ENCODE results near the gene SSNA1. TPM values are rescaled to one million over a fixed set of nuclear protein-coding genes. Genes with fewer than 3 reads are reported as not detected.

The SSNA1 gene
- total RNA-seq, 4 donors from 2014 or later: 67.1 to 124 (median 96.7) TPM

DNA sequence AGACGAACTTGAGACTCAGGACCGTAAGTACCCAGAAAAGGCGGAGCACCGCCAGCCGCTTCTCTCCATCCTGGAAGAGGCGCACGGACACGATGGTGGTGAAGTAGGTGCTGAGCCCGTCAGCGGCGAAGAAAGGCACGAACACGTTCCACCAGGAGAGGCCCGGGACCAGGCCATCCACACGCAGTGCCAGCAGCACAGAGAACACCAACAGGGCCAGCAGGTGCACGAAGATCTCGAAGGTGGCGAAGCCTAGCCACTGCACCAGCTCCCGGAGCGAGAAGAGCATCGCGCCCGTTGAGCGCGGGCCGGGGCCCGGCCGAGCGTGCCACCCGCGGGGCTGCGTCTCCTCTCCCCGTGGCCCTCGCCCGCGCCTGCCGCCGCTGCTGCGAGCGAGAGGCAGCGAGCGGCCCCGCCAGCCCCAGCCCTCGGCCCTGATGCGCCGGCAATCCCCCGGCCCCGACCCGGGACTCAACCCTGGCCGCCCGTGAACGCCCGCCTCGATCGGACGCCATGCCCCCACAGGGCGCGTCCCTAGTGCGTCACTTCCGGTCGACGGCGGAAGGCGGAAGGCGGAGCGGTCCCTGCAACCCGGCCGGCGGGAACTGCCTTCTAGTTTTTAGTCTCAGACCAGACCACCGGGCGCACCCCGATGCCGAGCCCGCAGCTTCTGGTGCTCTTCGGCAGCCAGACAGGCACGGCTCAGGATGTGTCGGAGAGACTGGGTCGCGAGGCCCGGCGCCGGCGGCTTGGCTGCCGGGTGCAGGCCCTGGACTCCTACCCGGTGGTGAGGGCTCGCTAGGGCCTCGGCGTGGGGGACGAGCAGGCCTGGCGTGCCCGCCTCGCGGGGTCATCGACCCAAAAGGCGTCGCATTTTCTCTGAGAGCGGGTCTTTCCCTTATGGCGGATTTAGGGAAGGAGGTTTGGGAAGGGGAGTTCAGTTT is 16.9 kb downstream of the SSNA1 start, which contains the start of the genes NDOR1 and TMEM203:
Gene NDOR1 (plus strand): TSS at position 575 of the 944 bp plus-strand sequence. CDS start 78 bp downstream, at position 653.
Gene TMEM203 (minus strand): TSS at position 523 of the 944 bp plus-strand sequence. CDS start 234 bp downstream, at position 289.
- Histone ChIP-seq H3K4me3 (peak within 1 kb of the TSS; percentile 93 to 99 (median 98)), H3K27me3 (no peaks in the 10 kb centered on the region), H3K4me1 (peaks cover 40 to 60% (median 45%) of the 10 kb centered on the region in 3 donors), H3K36me3 (peaks cover 0 to 21% (median 4%) of the 10 kb centered on the region in 3 donors), H3K9me3 (no peaks in the 10 kb centered on the region), H3K27ac (peak within 1 kb of the TSS; percentile 88 to 96 (median 92))
- peak; percentile 54 for DNase-seq
- 0% methylated on average over 12 of the region's 98 CpGs; no CpG with 5 or more reads in 1 of the 2 donors for WGBS, 2 donors
- peak in 3 of 4 donors; percentile 65 to 87 (median 70) for TF ChIP-seq POLR2A (IDR thresholded peaks at IDR 0.05)
- TF ChIP-seq, protein P1, sequence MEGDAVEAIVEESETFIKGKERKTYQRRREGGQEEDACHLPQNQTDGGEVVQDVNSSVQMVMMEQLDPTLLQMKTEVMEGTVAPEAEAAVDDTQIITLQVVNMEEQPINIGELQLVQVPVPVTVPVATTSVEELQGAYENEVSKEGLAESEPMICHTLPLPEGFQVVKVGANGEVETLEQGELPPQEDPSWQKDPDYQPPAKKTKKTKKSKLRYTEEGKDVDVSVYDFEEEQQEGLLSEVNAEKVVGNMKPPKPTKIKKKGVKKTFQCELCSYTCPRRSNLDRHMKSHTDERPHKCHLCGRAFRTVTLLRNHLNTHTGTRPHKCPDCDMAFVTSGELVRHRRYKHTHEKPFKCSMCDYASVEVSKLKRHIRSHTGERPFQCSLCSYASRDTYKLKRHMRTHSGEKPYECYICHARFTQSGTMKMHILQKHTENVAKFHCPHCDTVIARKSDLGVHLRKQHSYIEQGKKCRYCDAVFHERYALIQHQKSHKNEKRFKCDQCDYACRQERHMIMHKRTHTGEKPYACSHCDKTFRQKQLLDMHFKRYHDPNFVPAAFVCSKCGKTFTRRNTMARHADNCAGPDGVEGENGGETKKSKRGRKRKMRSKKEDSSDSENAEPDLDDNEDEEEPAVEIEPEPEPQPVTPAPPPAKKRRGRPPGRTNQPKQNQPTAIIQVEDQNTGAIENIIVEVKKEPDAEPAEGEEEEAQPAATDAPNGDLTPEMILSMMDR (IDR thresholded peaks at IDR 0.05): peak in 1 of 6 experiments; percentile 22
- intact Hi-C loops (cut with DNase I): no loop called here

DNA sequence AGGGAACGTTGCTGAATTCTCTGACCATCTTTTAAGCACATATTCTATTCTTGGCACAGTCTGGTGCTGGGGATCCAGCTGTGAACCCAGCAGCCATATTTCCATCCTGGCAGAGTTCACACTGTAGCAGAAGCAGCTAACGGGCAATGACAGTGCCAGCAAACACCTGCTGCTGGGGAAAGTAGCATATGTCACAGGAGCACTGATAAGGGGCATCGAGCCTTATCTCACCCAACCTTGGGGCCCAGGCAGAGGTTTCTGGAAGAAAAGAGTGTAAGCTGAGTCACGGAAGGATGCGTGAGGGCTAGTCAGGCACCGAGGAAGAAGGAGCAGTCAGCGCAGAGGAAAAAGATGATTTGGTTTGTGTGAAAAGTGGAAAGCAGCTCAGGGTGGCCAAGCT is 18.1 kb downstream of the SSNA1 start:
- DNase-seq: no peak

DNA sequence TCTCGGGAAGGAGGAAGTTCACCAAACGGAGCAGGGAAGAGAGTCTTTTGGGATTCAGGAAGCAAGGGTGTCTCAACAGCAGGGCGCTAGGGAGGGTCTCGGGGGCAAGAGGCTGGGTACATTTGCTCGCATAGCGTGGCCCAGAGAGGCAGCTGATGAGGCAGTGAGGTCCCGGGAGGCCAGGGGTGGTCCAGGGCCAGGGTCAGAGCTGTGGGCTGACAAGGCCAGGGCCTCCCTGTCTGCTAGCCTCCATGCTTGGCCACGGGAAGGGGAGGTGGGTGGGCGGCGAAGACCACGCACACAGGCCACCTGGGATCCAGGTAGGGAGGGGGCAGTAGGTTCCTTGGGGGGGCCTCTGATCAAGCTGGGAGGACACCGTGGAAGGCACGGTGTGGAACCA is 23.1 kb downstream of the SSNA1 start:
- Histone ChIP-seq H3K27me3 (no peaks in the 10 kb centered on the region), H3K4me1 (peaks cover 3 to 13% (median 6%) of the 10 kb centered on the region in 3 donors), H3K36me3 (peaks cover 0 to 53% (median 4%) of the 10 kb centered on the region in 3 donors), H3K9me3 (no peaks in the 10 kb centered on the region), H3K27ac (no peak overlapping the region), H3K4me3 (no peak overlapping the region)
- no peak for DNase-seq
- 86 to 91% methylated on average over 4 to 9 of the region's 13 CpGs for WGBS, 2 donors
- TF ChIP-seq POLR2A (IDR thresholded peaks at IDR 0.05): no peak
- TF ChIP-seq, protein P1 (IDR thresholded peaks at IDR 0.05): no peak
- intact Hi-C loops (cut with DNase I): no loop called here

More for the DNA sequence above, 18.1 kb downstream of the SSNA1 start:
- no peak for TF ChIP-seq POLR2A (IDR thresholded peaks at IDR 0.05)
- TF ChIP-seq, protein P1 (IDR thresholded peaks at IDR 0.05): no peak
- WGBS, 2 donors: 73 to 79% methylated on average over 6 of the region's 7 CpGs
- Histone ChIP-seq H3K27me3 (no peaks in the 10 kb centered on the region), H3K9me3 (no peaks in the 10 kb centered on the region), H3K36me3 (peaks cover 0 to 26% (median 4%) of the 10 kb centered on the region in 3 donors), H3K4me1 (peaks cover 32 to 53% (median 40%) of the 10 kb centered on the region in 3 donors), H3K27ac (peak overlapping the region in 1 of 4 donors; percentile 88), H3K4me3 (peak overlapping the region in 3 of 4 donors; percentile 98 to 99 (median 98))
- intact Hi-C loops (cut with DNase I): no loop called here

DNA sequence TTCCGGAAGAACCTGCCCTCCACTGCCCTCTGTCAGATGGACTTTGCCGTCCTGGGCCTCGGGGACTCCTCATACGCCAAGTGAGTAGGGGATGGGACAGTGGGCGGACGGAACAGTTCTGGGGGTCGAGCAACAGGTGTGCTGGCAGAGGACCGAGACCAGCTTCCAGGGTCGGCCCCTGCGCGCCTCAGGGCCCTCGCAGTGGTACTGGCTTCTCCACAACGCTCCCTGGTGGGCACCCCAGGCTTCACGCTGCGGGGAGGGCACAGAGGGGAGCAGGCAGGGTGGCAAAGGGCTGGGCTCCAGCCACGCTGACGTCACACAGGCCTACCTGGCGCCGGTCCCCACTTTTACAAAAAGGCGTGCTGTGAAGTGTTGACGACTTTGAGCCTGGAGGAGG is 24.0 kb downstream of the SSNA1 start:
- Histone ChIP-seq H3K4me3 (no peak overlapping the region), H3K4me1 (peaks cover 6 to 14% (median 9%) of the 10 kb centered on the region in 3 donors), H3K27ac (no peak overlapping the region), H3K27me3 (no peaks in the 10 kb centered on the region), H3K36me3 (peaks cover 0 to 55% (median 4%) of the 10 kb centered on the region in 3 donors), H3K9me3 (no peaks in the 10 kb centered on the region)
- no peak for DNase-seq
- WGBS, 2 donors: 47 to 93% methylated on average over 7 to 12 of the region's 21 CpGs
- intact Hi-C loops (cut with DNase I): no loop called here
- TF ChIP-seq, protein P1 (IDR thresholded peaks at IDR 0.05): no peak
- no peak for TF ChIP-seq POLR2A (IDR thresholded peaks at IDR 0.05)

Measured in esophagus squamous epithelium (tissue), 5 donors.